ENCODE data around the gene ADAMTS12. TPM values are rescaled to one million over a fixed set of nuclear protein-coding genes. Genes with fewer than 3 reads are reported as not detected.

The ADAMTS12 gene
- total and polyA plus RNA-seq, 10 of the 15 experiments (the other 5 are each of a cell fraction or from before 2014, with no cell fraction given): 0.11 to 35.8 (median 20.7) TPM

GRCh38 chr5:33933723-33934169 lies 42.0 kb upstream of the ADAMTS12 start (continued):
- peak; percentile 83 for TF ChIP-seq RELB (IDR thresholded peaks at IDR 0.05; ENCODE audit: low read depth)
- peak; percentile 78 for TF ChIP-seq GATAD2B (conservative IDR thresholded peaks at IDR 0.05; ENCODE audit: low read depth)
- no peak for TF ChIP-seq POLR2AphosphoS2 (IDR thresholded peaks at IDR 0.05; ENCODE audit: low read depth, low read length)
- TF ChIP-seq IRF4 (IDR thresholded peaks at IDR 0.05; ENCODE audit: low read depth, low read length): peak; percentile 98
- TF ChIP-seq ZNF687 (IDR thresholded peaks at IDR 0.05): peak; percentile 81
- TF ChIP-seq RFX5 (IDR thresholded peaks at IDR 0.05; ENCODE audit: low read depth, low read length): no peak
- TF ChIP-seq FOS (IDR thresholded peaks at IDR 0.05; ENCODE audit: borderline replicate concordance, extremely low read depth, insufficient read length): no peak
- TF ChIP-seq IKZF1 (conservative IDR thresholded peaks at IDR 0.05): peak; percentile 82
- TF ChIP-seq RAD21 (IDR thresholded peaks at IDR 0.05; ENCODE audit: insufficient read depth, low read depth, low read length): peak; percentile 46
- TF ChIP-seq RCOR1 (conservative IDR thresholded peaks at IDR 0.05; ENCODE audit: low read depth, low read length): peak; percentile 32; the same call in 1 of the 2 replicates
- no peak for TF ChIP-seq ZNF207 (IDR thresholded peaks at IDR 0.05; ENCODE audit: borderline replicate concordance)
- TF ChIP-seq MYB (IDR thresholded peaks at IDR 0.05; ENCODE audit: borderline replicate concordance, low read depth, low read length): no peak; the same call in 1 of the 2 replicates
- TF ChIP-seq TCF3 (IDR thresholded peaks at IDR 0.05; ENCODE audit: borderline replicate concordance, insufficient read depth, low read depth, low read length): 0 out of 2 replicates have a peak, but pooled peaks have one; percentile 39
- no peak for TF ChIP-seq IRF3 (IDR thresholded peaks at IDR 0.05)
- no peak for TF ChIP-seq NRF1 (conservative IDR thresholded peaks at IDR 0.05; ENCODE audit: low read depth, low read length)
- TF ChIP-seq BCLAF1 (IDR thresholded peaks at IDR 0.05): no peak
- no peak for TF ChIP-seq ESRRA (IDR thresholded peaks at IDR 0.05; ENCODE audit: low read length)
- no peak for TF ChIP-seq HDGF (IDR thresholded peaks at IDR 0.05)
